Measurements from ENCODE around the gene CADPS2. TPM values are rescaled to one million over a fixed set of nuclear protein-coding genes. Genes with fewer than 3 reads are reported as not detected.

Gene CADPS2
- total RNA-seq, 1 donor from 2014 or later: 27.8 TPM

DNA sequence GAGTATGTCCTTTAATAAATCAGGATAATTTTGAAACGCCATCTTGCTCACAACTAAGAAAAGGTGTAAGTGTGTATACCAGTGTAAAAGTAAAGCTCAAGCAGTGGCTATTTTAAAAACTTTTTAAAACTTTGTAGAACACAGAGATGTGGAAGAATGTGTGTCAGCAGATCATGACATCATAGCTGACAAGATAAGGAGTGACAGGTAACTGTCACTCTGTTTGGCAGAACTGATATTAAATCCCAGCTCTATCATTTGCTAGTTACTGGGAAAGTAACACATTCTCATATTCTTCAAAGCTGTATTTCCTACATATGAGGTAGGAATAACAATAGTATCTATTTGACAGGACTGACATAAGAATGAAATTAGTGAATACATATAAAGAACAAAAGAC, 119.7 kb downstream of the CADPS2 start:
- peaks cover 10% of the 10 kb centered on the region for H3K4me1 Mint-ChIP-seq (ENCODE audit: unreplicated experiment)
- TF ChIP-seq, protein P1, sequence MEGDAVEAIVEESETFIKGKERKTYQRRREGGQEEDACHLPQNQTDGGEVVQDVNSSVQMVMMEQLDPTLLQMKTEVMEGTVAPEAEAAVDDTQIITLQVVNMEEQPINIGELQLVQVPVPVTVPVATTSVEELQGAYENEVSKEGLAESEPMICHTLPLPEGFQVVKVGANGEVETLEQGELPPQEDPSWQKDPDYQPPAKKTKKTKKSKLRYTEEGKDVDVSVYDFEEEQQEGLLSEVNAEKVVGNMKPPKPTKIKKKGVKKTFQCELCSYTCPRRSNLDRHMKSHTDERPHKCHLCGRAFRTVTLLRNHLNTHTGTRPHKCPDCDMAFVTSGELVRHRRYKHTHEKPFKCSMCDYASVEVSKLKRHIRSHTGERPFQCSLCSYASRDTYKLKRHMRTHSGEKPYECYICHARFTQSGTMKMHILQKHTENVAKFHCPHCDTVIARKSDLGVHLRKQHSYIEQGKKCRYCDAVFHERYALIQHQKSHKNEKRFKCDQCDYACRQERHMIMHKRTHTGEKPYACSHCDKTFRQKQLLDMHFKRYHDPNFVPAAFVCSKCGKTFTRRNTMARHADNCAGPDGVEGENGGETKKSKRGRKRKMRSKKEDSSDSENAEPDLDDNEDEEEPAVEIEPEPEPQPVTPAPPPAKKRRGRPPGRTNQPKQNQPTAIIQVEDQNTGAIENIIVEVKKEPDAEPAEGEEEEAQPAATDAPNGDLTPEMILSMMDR (IDR thresholded peaks at IDR 0.05; ENCODE audit: unreplicated experiment): no peak
- no peak overlapping the region for H3K27ac Mint-ChIP-seq (ENCODE audit: unreplicated experiment)
- H3K36me3 Mint-ChIP-seq (ENCODE audit: low read depth, unreplicated experiment): no peaks in the 10 kb centered on the region
- DNase-seq (ENCODE audit: low spot score): no peak
- H3K9me3 Mint-ChIP-seq (ENCODE audit: unreplicated experiment): no peaks in the 10 kb centered on the region
- H3K4me3 Mint-ChIP-seq (ENCODE audit: unreplicated experiment): no peak overlapping the region
- no peaks in the 10 kb centered on the region for H3K27me3 Mint-ChIP-seq (ENCODE audit: unreplicated experiment)

DNA sequence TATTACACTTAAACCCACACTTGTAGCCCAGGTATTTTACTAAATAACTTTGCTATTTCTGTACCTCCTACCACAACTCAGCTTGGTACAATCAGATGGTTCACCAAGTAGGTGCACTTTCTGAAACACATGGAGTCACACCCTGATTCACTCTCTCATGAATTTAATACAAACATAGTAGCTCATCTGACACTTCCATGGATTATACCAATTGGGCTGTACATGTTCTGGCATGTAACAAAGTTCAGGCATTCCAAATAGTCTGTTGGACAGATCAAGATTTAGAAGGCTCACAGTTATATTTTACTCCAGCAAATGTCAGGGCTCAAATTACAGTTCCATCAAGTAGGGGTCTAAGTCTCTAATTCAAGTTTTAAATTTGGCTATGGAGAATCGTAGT, 121.4 kb downstream of the CADPS2 start:
- TF ChIP-seq, protein P1 (IDR thresholded peaks at IDR 0.05; ENCODE audit: unreplicated experiment): no peak
- Mint-ChIP-seq H3K27ac (ENCODE audit: unreplicated experiment) (no peak overlapping the region), H3K4me3 (ENCODE audit: unreplicated experiment) (no peak overlapping the region), H3K36me3 (ENCODE audit: low read depth, unreplicated experiment) (no peaks in the 10 kb centered on the region), H3K4me1 (ENCODE audit: unreplicated experiment) (peaks cover 7% of the 10 kb centered on the region), H3K27me3 (ENCODE audit: unreplicated experiment) (no peaks in the 10 kb centered on the region), H3K9me3 (ENCODE audit: unreplicated experiment) (no peaks in the 10 kb centered on the region)
- no peak for DNase-seq (ENCODE audit: low spot score)

DNA sequence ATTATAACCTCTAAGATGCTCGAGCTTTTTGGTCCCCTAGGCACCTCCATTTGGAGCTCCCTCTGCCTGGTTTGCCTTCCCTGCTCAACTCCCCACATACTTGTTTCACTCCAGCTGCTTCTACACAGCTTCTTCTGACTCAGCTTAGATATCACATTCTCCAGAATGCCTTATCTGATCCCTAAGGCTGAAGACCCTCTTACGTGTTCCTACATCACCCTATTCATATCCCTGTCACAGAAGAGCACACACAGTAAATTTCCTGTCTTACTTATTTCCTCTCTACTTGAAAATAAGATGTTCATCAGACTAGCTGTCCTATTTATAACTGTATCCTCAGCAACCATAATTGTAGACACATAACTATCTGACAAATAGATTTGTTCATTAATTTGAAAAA, 122.2 kb downstream of the CADPS2 start:
- H3K4me3 Mint-ChIP-seq (ENCODE audit: unreplicated experiment): no peak overlapping the region
- TF ChIP-seq, protein P1 (IDR thresholded peaks at IDR 0.05; ENCODE audit: unreplicated experiment): no peak
- H3K4me1 Mint-ChIP-seq (ENCODE audit: unreplicated experiment): peaks cover 7% of the 10 kb centered on the region
- no peaks in the 10 kb centered on the region for H3K9me3 Mint-ChIP-seq (ENCODE audit: unreplicated experiment)
- DNase-seq (ENCODE audit: low spot score): no peak
- no peaks in the 10 kb centered on the region for H3K36me3 Mint-ChIP-seq (ENCODE audit: low read depth, unreplicated experiment)
- no peaks in the 10 kb centered on the region for H3K27me3 Mint-ChIP-seq (ENCODE audit: unreplicated experiment)
- H3K27ac Mint-ChIP-seq (ENCODE audit: unreplicated experiment): no peak overlapping the region

DNA sequence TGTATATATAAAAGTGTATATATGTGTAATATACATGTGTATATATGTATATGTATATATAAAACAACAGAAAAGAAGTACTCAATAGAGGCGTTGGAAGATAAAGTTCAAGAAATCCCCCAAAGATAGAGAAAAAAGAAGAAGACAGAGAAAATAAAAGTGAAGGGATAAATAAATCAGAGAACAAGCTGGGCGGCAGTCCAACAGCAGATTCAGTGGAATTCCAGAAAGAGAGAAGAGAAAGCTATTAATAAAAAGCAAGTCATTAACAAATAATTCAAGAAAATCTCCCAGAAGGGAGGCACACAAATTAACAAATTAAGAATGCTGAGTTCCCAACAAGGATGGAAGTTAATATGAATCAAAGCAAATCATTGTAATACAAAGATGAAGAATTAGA, 124.2 kb downstream of the CADPS2 start:
- Mint-ChIP-seq H3K27ac (ENCODE audit: unreplicated experiment) (no peak overlapping the region), H3K36me3 (ENCODE audit: low read depth, unreplicated experiment) (no peaks in the 10 kb centered on the region), H3K4me3 (ENCODE audit: unreplicated experiment) (no peak overlapping the region), H3K27me3 (ENCODE audit: unreplicated experiment) (no peaks in the 10 kb centered on the region), H3K4me1 (ENCODE audit: unreplicated experiment) (peaks cover 7% of the 10 kb centered on the region), H3K9me3 (ENCODE audit: unreplicated experiment) (no peaks in the 10 kb centered on the region)
- no peak for DNase-seq (ENCODE audit: low spot score)
- TF ChIP-seq, protein P1 (IDR thresholded peaks at IDR 0.05; ENCODE audit: unreplicated experiment): no peak

GRCh38 chr7:122758501-122758900, 127.8 kb downstream of the CADPS2 start:
- Mint-ChIP-seq H3K4me3 (ENCODE audit: unreplicated experiment) (no peak overlapping the region), H3K9me3 (ENCODE audit: unreplicated experiment) (no peaks in the 10 kb centered on the region), H3K27me3 (ENCODE audit: unreplicated experiment) (no peaks in the 10 kb centered on the region), H3K36me3 (ENCODE audit: low read depth, unreplicated experiment) (no peaks in the 10 kb centered on the region), H3K4me1 (ENCODE audit: unreplicated experiment) (no peaks in the 10 kb centered on the region), H3K27ac (ENCODE audit: unreplicated experiment) (no peak overlapping the region)
- TF ChIP-seq, protein P1 (IDR thresholded peaks at IDR 0.05; ENCODE audit: unreplicated experiment): no peak
- no peak for DNase-seq (ENCODE audit: low spot score)
